Naive thymus-derived CD4-positive, alpha-beta T cell (primary cell): ENCODE measurements around the gene EAF1. TPM values are rescaled to one million over a fixed set of nuclear protein-coding genes. Genes with fewer than 3 reads are reported as not detected.

Experiments
- ATAC-seq: fragments of 150-1000 bp; cut with Tn5 transposase; 2 replicates; pipeline ENCODE4 v1.10.0; 2021; ENCODE audit warnings: mild to moderate bottlenecking, moderate library complexity
- CTCF ChIA-PET: fragments of 350-600 bp; sonication (Branson Sonifier 250); formaldehyde crosslinking; loops from one replicate; lab custom pipeline; 2021; ENCODE audit warnings: antibody characterized with exemption; lab: Charles Lee
- POLR2A ChIA-PET: fragments of 350-600 bp; sonication (Branson Sonifier 250); formaldehyde crosslinking; loops from one replicate; lab custom pipeline; 2021; ENCODE audit warnings: antibody characterized with exemption, inconsistent platforms; lab: Charles Lee
- DNase-seq, 9 donors: peaks; one replicate each; pipeline versions ENCODE4 v3.0.0 to v3.0.0-alpha.2; 2020 to 2022; ENCODE audit warnings: mixed read lengths in 1 of 9
- H3K27ac ChIP-seq: one replicate; pipeline ENCODE4 v1.7.0; 2013; ENCODE audit warnings: mild to moderate bottlenecking, low read depth, low read length, moderate library complexity
- H3K27me3 ChIP-seq, 2 donors: one replicate each; pipeline ENCODE4 v1.7.0; 2013; ENCODE audit warnings: low read length in 2 of 2, mild to moderate bottlenecking in 2 of 2, moderate library complexity in 2 of 2; ENCODE audit not compliant: control insufficient read depth in 2 of 2, insufficient read depth in 2 of 2
- H3K36me3 ChIP-seq, 3 experiments: 1 replicate in 2 of 3; 2 replicates in 1 of 3; pipeline ENCODE4 v1.7.0; 2013; ENCODE audit warnings: low read length in 3 of 3, mild to moderate bottlenecking in 3 of 3, moderate library complexity in 1 of 3; ENCODE audit not compliant: insufficient read depth in 3 of 3, control insufficient read depth in 2 of 3
- H3K4me1 ChIP-seq, 2 donors: one replicate each; pipeline ENCODE4 v1.7.0; 2013; ENCODE audit warnings: low read length in 2 of 2, mild to moderate bottlenecking in 2 of 2, moderate library complexity in 1 of 2; ENCODE audit not compliant: control insufficient read depth in 2 of 2, insufficient read depth in 2 of 2
- H3K4me3 ChIP-seq: 2 replicates; pipeline ENCODE4 v1.7.0; 2013; ENCODE audit warnings: mild to moderate bottlenecking, low read length
- H3K9me3 ChIP-seq, 3 experiments: 1 replicate in 2 of 3; 2 replicates in 1 of 3; pipeline ENCODE4 v1.7.0; 2013; ENCODE audit warnings: low read length in 3 of 3; ENCODE audit not compliant: control insufficient read depth in 2 of 3
- H3K27ac Mint-ChIP-seq, 9 donors: one replicate each; pipeline ENCODE4 v1.8.0; 2020 to 2022; ENCODE audit warnings: mixed read lengths in 9 of 9, mild to moderate bottlenecking in 8 of 9, moderate library complexity in 5 of 9, inconsistent platforms in 2 of 9
- H3K27me3 Mint-ChIP-seq, 5 donors: one replicate each; pipeline ENCODE4 v1.8.0; 2021 to 2022; ENCODE audit warnings: mixed read lengths in 5 of 5, mild to moderate bottlenecking in 1 of 5
- H3K36me3 Mint-ChIP-seq, 5 donors: one replicate each; pipeline ENCODE4 v1.8.0; 2020 to 2022; ENCODE audit warnings: mixed read lengths in 5 of 5, mild to moderate bottlenecking in 3 of 5, inconsistent platforms in 1 of 5
- H3K4me1 Mint-ChIP-seq, 7 donors: one replicate each; pipeline ENCODE4 v1.8.0; 2020 to 2022; ENCODE audit warnings: mixed read lengths in 7 of 7, mild to moderate bottlenecking in 3 of 7, inconsistent platforms in 1 of 7
- H3K4me3 Mint-ChIP-seq, 10 donors: one replicate each; pipeline ENCODE4 v1.8.0; 2020 to 2022; ENCODE audit warnings: mild to moderate bottlenecking in 10 of 10, mixed read lengths in 10 of 10, moderate library complexity in 6 of 10, inconsistent platforms in 2 of 10
- H3K9me3 Mint-ChIP-seq, 11 donors: one replicate each; pipeline ENCODE4 v1.8.0; 2020 to 2022; ENCODE audit warnings: mixed read lengths in 11 of 11, mild to moderate bottlenecking in 4 of 11, inconsistent platforms in 1 of 11, moderate library complexity in 1 of 11
- intact Hi-C, 2 donors: fragments of 100-400 bp; cut with micrococcal nuclease; formaldehyde crosslinking; loops; one replicate each; pipeline ENCODE4 v1.15.1; 2023
- polyA plus RNA-seq, 2 donors: library from polyadenylated mRNA; unstranded; fragments of 300-500 nt; fragmentation: Illumina TruSeq; gene quantifications; one replicate each; pipeline ENCODE4 v1.2.3, GENCODE V29; 2021
- total RNA-seq, 6 experiments: library from RNA in 5 of 6; stranded (reverse) in 5 of 6; gene quantifications; 1 replicate in 5 of 6; 2 replicates in 1 of 6; pipeline ENCODE4 v1.2.3 and lab custom pipeline; 2021 to 2026

EAF1 gene
- total and polyA plus RNA-seq, 7 experiments from 2014 or later: 5.0 to 61.9 (median 19.6) TPM

GRCh38 chr3:15451216-15452113 is 24.1 kb downstream of the EAF1 start:
- DNase-seq: no peak
- CTCF ChIA-PET: no interaction called here

GRCh38 chr3:15452156-15452555 is 24.8 kb downstream of the EAF1 start:
- Histone ChIP-seq H3K36me3 (peaks cover 0 to 4% (median 0%) of the 10 kb centered on the region in 3 experiments), H3K27me3 (no peaks in the 10 kb centered on the region), H3K4me1 (no peaks in the 10 kb centered on the region), H3K4me3 (no peak overlapping the region), H3K9me3 (no peaks in the 10 kb centered on the region), H3K27ac (no peak overlapping the region)
- no peak overlapping the region for H3K27ac Mint-ChIP-seq
- no peak overlapping the region for H3K4me3 Mint-ChIP-seq
- peaks cover 0 to 19% (median 1%) of the 10 kb centered on the region in 5 donors for H3K36me3 Mint-ChIP-seq
- CTCF ChIA-PET: no interaction called here
- H3K4me1 Mint-ChIP-seq: peaks cover 0 to 8% (median 0%) of the 10 kb centered on the region in 7 donors
- ATAC-seq: no peak
- POLR2A ChIA-PET: no interaction called here
- no peak for DNase-seq
- H3K9me3 Mint-ChIP-seq: no peaks in the 10 kb centered on the region
- H3K27me3 Mint-ChIP-seq: no peaks in the 10 kb centered on the region
- intact Hi-C loops: no loop called here

More at GRCh38 chr3:15451216-15452113, 24.1 kb downstream of the EAF1 start:
- intact Hi-C loops: no loop called here
- Histone ChIP-seq H3K27ac (no peak overlapping the region), H3K4me3 (no peak overlapping the region), H3K9me3 (no peaks in the 10 kb centered on the region), H3K36me3 (peaks cover 0 to 4% (median 0%) of the 10 kb centered on the region in 3 experiments), H3K27me3 (no peaks in the 10 kb centered on the region), H3K4me1 (no peaks in the 10 kb centered on the region)
- no peak overlapping the region for H3K4me3 Mint-ChIP-seq
- H3K27ac Mint-ChIP-seq: peak overlapping the region in 2 of 9 donors; percentile 9 to 25
- POLR2A ChIA-PET: no interaction called here
- ATAC-seq: no peak
- H3K27me3 Mint-ChIP-seq: no peaks in the 10 kb centered on the region
- peaks cover 0 to 8% (median 0%) of the 10 kb centered on the region in 7 donors for H3K4me1 Mint-ChIP-seq
- H3K36me3 Mint-ChIP-seq: peaks cover 0 to 19% (median 3%) of the 10 kb centered on the region in 5 donors
- no peaks in the 10 kb centered on the region for H3K9me3 Mint-ChIP-seq

- intact Hi-C loops: no loop called here
- no peak overlapping the region for H3K27ac ChIP-seq
- ChIA-PET POLR2A (no interaction called here), CTCF (no interaction called here)
- Mint-ChIP-seq H3K36me3 (peaks cover 0 to 19% (median 1%) of the 10 kb centered on the region in 5 donors), H3K4me1 (peaks cover 0 to 8% (median 0%) of the 10 kb centered on the region in 7 donors), H3K9me3 (no peaks in the 10 kb centered on the region), H3K27me3 (no peaks in the 10 kb centered on the region), H3K4me3 (no peak overlapping the region), H3K27ac (no peak overlapping the region)
- H3K9me3 ChIP-seq: no peaks in the 10 kb centered on the region
- no peaks in the 10 kb centered on the region for H3K4me1 ChIP-seq
- ATAC-seq (no peak), DNase-seq (no peak)
- no peak overlapping the region for H3K4me3 ChIP-seq
- H3K27me3 ChIP-seq: no peaks in the 10 kb centered on the region
- peaks cover 0 to 4% (median 0%) of the 10 kb centered on the region in 3 experiments for H3K36me3 ChIP-seq
Measured at GRCh38 chr3:15452961-15453360, 25.6 kb downstream of the EAF1 start.

- DNase-seq: no peak
Measured at GRCh38 chr3:15453501-15453900, 26.1 kb downstream of the EAF1 start.

GRCh38 chr3:15453991-15454625 is 26.7 kb downstream of the EAF1 start:
- no peak overlapping the region for H3K4me3 Mint-ChIP-seq
- ATAC-seq (no peak), DNase-seq (no peak)
- peaks cover 0 to 24% (median 5%) of the 10 kb centered on the region in 5 donors for H3K36me3 Mint-ChIP-seq
- H3K27me3 ChIP-seq: no peaks in the 10 kb centered on the region
- H3K9me3 Mint-ChIP-seq: peaks cover 0 to 5% (median 0%) of the 10 kb centered on the region in 11 donors
- H3K4me1 Mint-ChIP-seq: peaks cover 0 to 8% (median 0%) of the 10 kb centered on the region in 7 donors
- peaks cover 0 to 4% (median 0%) of the 10 kb centered on the region in 3 experiments for H3K36me3 ChIP-seq
- POLR2A ChIA-PET: no interaction called here
- no peak overlapping the region for H3K27ac Mint-ChIP-seq
- no peak overlapping the region for H3K27ac ChIP-seq
- H3K4me1 ChIP-seq: no peaks in the 10 kb centered on the region
- CTCF ChIA-PET: interaction anchor here (1.4 kb wide), 1 partner anchor 76 kb away, joined by 3 read pairs; no protein-coding TSS in a partner anchor
- H3K27me3 Mint-ChIP-seq: no peaks in the 10 kb centered on the region
- no peak overlapping the region for H3K4me3 ChIP-seq
- intact Hi-C loops: no loop called here
- no peaks in the 10 kb centered on the region for H3K9me3 ChIP-seq

More at GRCh38 chr3:15453501-15453900, 26.1 kb downstream of the EAF1 start:
- Histone ChIP-seq H3K9me3 (no peaks in the 10 kb centered on the region), H3K36me3 (peaks cover 0 to 4% (median 0%) of the 10 kb centered on the region in 3 experiments), H3K27me3 (no peaks in the 10 kb centered on the region), H3K27ac (no peak overlapping the region), H3K4me3 (no peak overlapping the region), H3K4me1 (no peaks in the 10 kb centered on the region)
- ChIA-PET CTCF (interaction anchor here (1.4 kb wide), 1 partner anchor 75 kb away, joined by 3 read pairs; no protein-coding TSS in a partner anchor), POLR2A (no interaction called here)
- Mint-ChIP-seq H3K4me1 (peaks cover 0 to 8% (median 0%) of the 10 kb centered on the region in 7 donors), H3K27me3 (no peaks in the 10 kb centered on the region), H3K36me3 (peaks cover 0 to 24% (median 5%) of the 10 kb centered on the region in 5 donors), H3K4me3 (no peak overlapping the region), H3K27ac (no peak overlapping the region), H3K9me3 (peaks cover 0 to 5% (median 0%) of the 10 kb centered on the region in 11 donors)
- intact Hi-C loops: no loop called here
- ATAC-seq: no peak

GRCh38 chr3:15454965-15455364 is 27.6 kb downstream of the EAF1 start:
- Mint-ChIP-seq H3K27ac (no peak overlapping the region), H3K4me3 (no peak overlapping the region), H3K4me1 (peaks cover 0 to 8% (median under 1%) of the 10 kb centered on the region in 7 donors), H3K36me3 (peaks cover 0 to 24% (median 5%) of the 10 kb centered on the region in 5 donors), H3K27me3 (no peaks in the 10 kb centered on the region), H3K9me3 (peaks cover 0 to 5% (median 0%) of the 10 kb centered on the region in 11 donors)
- DNase-seq: no peak
- ChIA-PET POLR2A (no interaction called here), CTCF (interaction anchor here (1.4 kb wide), 1 partner anchor 77 kb away, joined by 3 read pairs; no protein-coding TSS in a partner anchor)
- intact Hi-C loops: no loop called here
- Histone ChIP-seq H3K27me3 (no peaks in the 10 kb centered on the region), H3K36me3 (peaks cover 0 to 4% (median 0%) of the 10 kb centered on the region in 3 experiments), H3K4me3 (no peak overlapping the region), H3K9me3 (no peaks in the 10 kb centered on the region), H3K27ac (no peak overlapping the region), H3K4me1 (peaks cover 0 to 1% of the 10 kb centered on the region in 2 donors)
- no peak for ATAC-seq
